ENCODE measurements around the gene CHM. TPM values are rescaled to one million over a fixed set of nuclear protein-coding genes. Genes with fewer than 3 reads are reported as not detected.
A peak's percentile ranks its signal among the peaks of the same experiment; 100 is the strongest.

The CHM gene
- total RNA-seq, 2 donors from 2014 or later: 26.0 to 52.8 TPM

- no peak overlapping the region for H3K9ac ChIP-seq (ENCODE audit: extremely low read depth, low read length, poor library complexity, severe bottlenecking)
- no peaks in the 10 kb centered on the region for H3K27me3 Mint-ChIP-seq (ENCODE audit: insufficient read depth)
- no peak for DNase-seq
- peak overlapping the region; percentile 91 for H3K27ac Mint-ChIP-seq
- H3K27me3 ChIP-seq (ENCODE audit: control insufficient read depth, insufficient read depth, low read length, poor library complexity, severe bottlenecking): no peaks in the 10 kb centered on the region
- peaks cover 23% of the 10 kb centered on the region for H3K9me3 Mint-ChIP-seq
- peak overlapping the region; percentile 18 for H3K4me3 Mint-ChIP-seq
- peaks cover 14% of the 10 kb centered on the region for H3K9me3 ChIP-seq (ENCODE audit: control insufficient read depth, low read length)
- no peak for TF ChIP-seq CTCF (conservative IDR thresholded peaks at IDR 0.05)
- peaks cover 54% of the 10 kb centered on the region for H3K4me1 Mint-ChIP-seq
- peaks cover 21% of the 10 kb centered on the region for H3K36me3 Mint-ChIP-seq (ENCODE audit: low read depth)
- peaks cover 8% of the 10 kb centered on the region for H3K36me3 ChIP-seq (ENCODE audit: control insufficient read depth, insufficient read depth, low read length)
- WGBS, 2 experiments (ENCODE audit: insufficient coverage in 1 of 2, insufficient read length in 1 of 2): 64% methylated on average over 1 of the region's 3 CpGs; no CpG with 5 or more reads in 1 of the 2 experiments
- peak overlapping the region; percentile 32 for H3K4me3 ChIP-seq (ENCODE audit: low read length)
- H3K4me1 ChIP-seq (ENCODE audit: control insufficient read depth, insufficient read depth, low read length): peaks cover 11% of the 10 kb centered on the region
- H3K27ac ChIP-seq (ENCODE audit: low read depth, low read length): no peak overlapping the region
Measured at GRCh38 chrX:85992811-85993229, 54.5 kb downstream of the CHM start.

- DNase-seq: no peak
- H3K9ac ChIP-seq (ENCODE audit: extremely low read depth, low read length, poor library complexity, severe bottlenecking): no peak overlapping the region
- Mint-ChIP-seq H3K27ac (no peak overlapping the region), H3K4me1 (peaks cover 20% of the 10 kb centered on the region), H3K36me3 (ENCODE audit: low read depth) (peaks cover 46% of the 10 kb centered on the region), H3K27me3 (ENCODE audit: insufficient read depth) (no peaks in the 10 kb centered on the region), H3K4me3 (no peak overlapping the region), H3K9me3 (peaks cover 23% of the 10 kb centered on the region)
- H3K4me3 ChIP-seq (ENCODE audit: low read length): no peak overlapping the region
- H3K27ac ChIP-seq (ENCODE audit: low read depth, low read length): no peak overlapping the region
- H3K27me3 ChIP-seq (ENCODE audit: control insufficient read depth, insufficient read depth, low read length, poor library complexity, severe bottlenecking): no peaks in the 10 kb centered on the region
- no peaks in the 10 kb centered on the region for H3K4me1 ChIP-seq (ENCODE audit: control insufficient read depth, insufficient read depth, low read length)
- 86% methylated on average over 3 of the region's 3 CpGs; no CpG with 5 or more reads in 1 of the 2 experiments for WGBS, 2 experiments (ENCODE audit: insufficient coverage in 1 of 2, insufficient read length in 1 of 2)
- peaks cover 8% of the 10 kb centered on the region for H3K36me3 ChIP-seq (ENCODE audit: control insufficient read depth, insufficient read depth, low read length)
- TF ChIP-seq CTCF (conservative IDR thresholded peaks at IDR 0.05): no peak
- H3K9me3 ChIP-seq (ENCODE audit: control insufficient read depth, low read length): peaks cover 14% of the 10 kb centered on the region
Measured at GRCh38 chrX:85988353-85988752, 59.0 kb downstream of the CHM start.

GRCh38 chrX:85980286-85980685 lies 67.1 kb downstream of the CHM start:
- Mint-ChIP-seq H3K27me3 (ENCODE audit: insufficient read depth) (no peaks in the 10 kb centered on the region), H3K27ac (no peak overlapping the region), H3K9me3 (peaks cover 6% of the 10 kb centered on the region), H3K36me3 (ENCODE audit: low read depth) (peaks cover 44% of the 10 kb centered on the region), H3K4me1 (peaks cover 15% of the 10 kb centered on the region), H3K4me3 (no peak overlapping the region)
- Histone ChIP-seq H3K9ac (ENCODE audit: extremely low read depth, low read length, poor library complexity, severe bottlenecking) (no peak overlapping the region), H3K27ac (ENCODE audit: low read depth, low read length) (no peak overlapping the region), H3K27me3 (ENCODE audit: control insufficient read depth, insufficient read depth, low read length, poor library complexity, severe bottlenecking) (no peaks in the 10 kb centered on the region), H3K4me3 (ENCODE audit: low read length) (no peak overlapping the region), H3K4me1 (ENCODE audit: control insufficient read depth, insufficient read depth, low read length) (no peaks in the 10 kb centered on the region), H3K36me3 (ENCODE audit: control insufficient read depth, insufficient read depth, low read length) (peaks cover 34% of the 10 kb centered on the region), H3K9me3 (ENCODE audit: control insufficient read depth, low read length) (peaks cover 13% of the 10 kb centered on the region)
- no peak for TF ChIP-seq CTCF (conservative IDR thresholded peaks at IDR 0.05)
- no peak for DNase-seq
- 100% methylated on average over 1 of the region's 1 CpG; no CpG with 5 or more reads in 1 of the 2 experiments for WGBS, 2 experiments (ENCODE audit: insufficient coverage in 1 of 2, insufficient read length in 1 of 2)

Measured in endodermal cell (in vitro differentiated cells).